ENCODE measurements around the gene DYNC1I2.

DYNC1I2 gene

GRCh38 chr2:171692331-171692730, 5.1 kb downstream of the DYNC1I2 start:
- CTCF ChIA-PET = interaction anchor here (0.7 to 1.0 kb wide), 2 partner anchors 10 to 14 kb away, joined by 4 to 6 read pairs; no protein-coding TSS in a partner anchor
- DNase-seq (ENCODE audit: low spot score) = no peak
- no peak overlapping the region for H3K27ac ChIP-seq
- TF ChIP-seq CTCF (conservative IDR thresholded peaks at IDR 0.05; ENCODE audit: low read depth) = no peak
- POLR2A ChIA-PET (ENCODE audit: low non-redundant PET) = no interaction called here

- CTCF ChIA-PET = interaction anchor here (0.6 to 1.1 kb wide), 6 partner anchors 10 to 730 kb away, joined by 3 to 4 read pairs (median 4); no protein-coding TSS in a partner anchor
- H3K27ac ChIP-seq = peak overlapping the region; percentile 35; the same call in 1 of the 2 replicates
- DNase-seq (ENCODE audit: low spot score) = no peak
- no peak for TF ChIP-seq CTCF (conservative IDR thresholded peaks at IDR 0.05; ENCODE audit: low read depth)
- POLR2A ChIA-PET (ENCODE audit: low non-redundant PET) = no interaction called here
These were observed 15.7 kb downstream of the DYNC1I2 start for GRCh38 chr2:171702781-171703556.

- no peak overlapping the region for H3K27ac ChIP-seq
- POLR2A ChIA-PET (ENCODE audit: low non-redundant PET) = no interaction called here
- peak; percentile 38; the same call in 1 of the 2 replicates for TF ChIP-seq CTCF (conservative IDR thresholded peaks at IDR 0.05; ENCODE audit: low read depth)
- peak; percentile 13 for DNase-seq (ENCODE audit: low spot score)
- CTCF ChIA-PET = interaction anchor here (0.6 to 0.7 kb wide), 9 partner anchors 10 to 731 kb away, joined by 3 to 8 read pairs (median 4); no protein-coding TSS in a partner anchor
These were observed 16.5 kb downstream of the DYNC1I2 start for GRCh38 chr2:171703574-171704347.

- ChIA-PET POLR2A (ENCODE audit: low non-redundant PET) (no interaction called here), CTCF (interaction anchor here (0.5 to 1.7 kb wide), 10 partner anchors 8 to 431 kb away, joined by 3 to 6 read pairs (median 4); no protein-coding TSS in a partner anchor)
- peak; percentile 12 for DNase-seq (ENCODE audit: low spot score)
These were observed 19.0 kb downstream of the DYNC1I2 start for GRCh38 chr2:171706152-171706803.

GRCh38 chr2:171707752-171708151, 20.5 kb downstream of the DYNC1I2 start:
- no peak for TF ChIP-seq CTCF (conservative IDR thresholded peaks at IDR 0.05; ENCODE audit: low read depth)
- CTCF ChIA-PET = interaction anchor here (0.6 to 0.7 kb wide), 2 partner anchors 136 to 349 kb away, joined by 3 read pairs; no protein-coding TSS in a partner anchor
- no peak overlapping the region for H3K27ac ChIP-seq
- DNase-seq (ENCODE audit: low spot score) = peak; percentile 18
- POLR2A ChIA-PET (ENCODE audit: low non-redundant PET) = no interaction called here

More at GRCh38 chr2:171706152-171706803, 19.0 kb downstream of the DYNC1I2 start:
- TF ChIP-seq CTCF (conservative IDR thresholded peaks at IDR 0.05; ENCODE audit: low read depth) = peak; percentile 57
- no peak overlapping the region for H3K27ac ChIP-seq

Measured in RWPE1 (cell line).